Measurements from ENCODE around the gene TNNT1. TPM values are rescaled to one million over a fixed set of nuclear protein-coding genes. Genes with fewer than 3 reads are reported as not detected.
A peak's percentile ranks its signal among the peaks of the same experiment; 100 is the strongest.

The TNNT1 gene
- total RNA-seq, 2 donors from 2014 or later = 13.7 to 25.6 TPM

- intact Hi-C loops (cut with DNase I) = loop anchor here in 1 of 2 donors (10.0 kb wide), 1 partner anchor 267 kb away; no protein-coding TSS in a partner anchor
- ATAC-seq (no peak), DNase-seq (no peak)
Measured at GRCh38 chr19:55147545-55148251, 1.3 kb downstream of the TNNT1 start.

GRCh38 chr19:55146705-55147273 lies 2.2 kb downstream of the TNNT1 start:
- DNase-seq = no peak
- intact Hi-C loops (cut with DNase I) = loop anchor here in 1 of 2 donors (10.0 kb wide), 1 partner anchor 268 kb away; no protein-coding TSS in a partner anchor
- peak in 1 of 2 donors; percentile 56 for ATAC-seq

GRCh38 chr19:55146078-55146704 lies 2.8 kb downstream of the TNNT1 start:
- peak in 1 of 2 donors; percentile 10 for ATAC-seq
- DNase-seq = no peak
- intact Hi-C loops (cut with DNase I) = loop anchor here in 1 of 2 donors (10.0 kb wide), 1 partner anchor 269 kb away; no protein-coding TSS in a partner anchor

- no peak for ATAC-seq
- intact Hi-C loops (cut with DNase I) = loop anchor here in 1 of 2 donors (10.0 kb wide), 1 partner anchor 270 kb away; no protein-coding TSS in a partner anchor
- no peak for DNase-seq
Measured at GRCh38 chr19:55145232-55145631, 3.8 kb downstream of the TNNT1 start.

GRCh38 chr19:55141696-55142095 lies 7.3 kb downstream of the TNNT1 start:
- ATAC-seq (no peak), DNase-seq (no peak)
- intact Hi-C loops (cut with DNase I) = loop anchor here (2.0 to 10.0 kb wide), 2 partner anchors 273 to 277 kb away; no protein-coding TSS in a partner anchor

DNA sequence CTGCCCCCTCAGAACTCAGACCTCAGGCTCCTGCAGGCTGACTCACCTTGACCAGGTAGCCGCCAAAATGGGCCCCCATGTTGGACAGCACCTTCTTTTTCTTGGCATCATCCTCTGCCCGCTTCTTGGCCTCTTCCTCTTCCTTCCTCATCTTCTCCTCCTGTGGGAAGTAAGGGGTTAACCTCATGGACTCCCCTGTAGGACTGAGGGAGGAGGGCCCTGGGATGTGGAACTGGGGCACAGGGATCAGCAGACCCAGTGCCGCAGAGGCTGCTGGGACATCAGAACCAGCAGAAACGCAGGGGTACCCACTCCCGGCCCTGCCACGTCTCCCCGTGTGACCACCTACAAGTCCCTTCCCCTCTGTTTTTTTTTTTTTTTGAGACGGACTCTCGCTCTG lies 11.1 kb downstream of the TNNT1 start:
- ATAC-seq = no peak
- intact Hi-C loops (cut with DNase I) = no loop called here
- DNase-seq = no peak

- intact Hi-C loops (cut with DNase I) = no loop called here
- ATAC-seq (no peak), DNase-seq (no peak)
Measured at GRCh38 chr19:55136399-55137102, 12.5 kb downstream of the TNNT1 start.

GRCh38 chr19:55134736-55135135 lies 14.3 kb downstream of the TNNT1 start:
- no peak for ATAC-seq
- DNase-seq = no peak
- intact Hi-C loops (cut with DNase I) = no loop called here

DNA sequence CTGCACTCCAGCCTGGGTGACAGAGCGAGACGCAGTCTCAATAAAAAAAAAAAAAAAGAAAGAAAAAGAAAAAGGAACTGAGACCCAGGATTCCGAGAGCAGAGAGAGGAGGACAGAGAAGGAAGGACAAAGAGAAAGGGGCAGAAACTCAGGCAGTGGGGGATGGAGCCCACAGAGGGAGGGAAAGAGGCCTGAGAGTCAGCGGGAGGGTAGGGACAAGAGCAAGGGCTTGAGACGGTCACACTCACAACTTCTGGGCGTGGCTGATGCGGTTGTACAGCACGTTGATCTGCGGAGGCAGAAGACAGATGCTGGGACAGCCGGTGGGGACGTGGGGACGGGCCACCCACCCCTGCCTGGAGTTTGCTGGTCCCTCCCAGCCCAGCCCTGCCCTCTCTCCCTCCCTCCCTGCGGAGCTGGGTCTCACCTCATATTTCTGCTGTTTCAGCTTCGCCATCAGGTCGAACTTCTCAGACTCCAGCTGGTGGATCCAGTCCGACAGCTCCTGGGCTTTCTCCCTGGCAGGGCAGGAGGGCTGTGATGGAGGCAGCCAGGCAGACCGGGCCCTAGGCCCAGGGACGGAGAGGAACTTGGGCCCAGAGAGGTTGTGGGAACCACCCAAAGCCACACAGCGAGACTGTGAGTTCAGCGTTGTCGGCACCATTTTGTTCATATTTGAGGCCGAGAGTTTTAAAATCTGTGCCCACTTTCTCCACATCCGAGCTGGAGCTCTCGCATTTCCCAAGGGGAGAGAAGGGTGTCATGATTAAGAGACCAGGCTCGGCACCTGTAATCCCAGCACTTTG lies 15.2 kb downstream of the TNNT1 start:
- intact Hi-C loops (cut with DNase I) = no loop called here
- DNase-seq (no peak), ATAC-seq (no peak)

GRCh38 chr19:55132453-55133129 lies 16.4 kb downstream of the TNNT1 start:
- ATAC-seq (no peak), DNase-seq (no peak)
- intact Hi-C loops (cut with DNase I) = no loop called here

DNA sequence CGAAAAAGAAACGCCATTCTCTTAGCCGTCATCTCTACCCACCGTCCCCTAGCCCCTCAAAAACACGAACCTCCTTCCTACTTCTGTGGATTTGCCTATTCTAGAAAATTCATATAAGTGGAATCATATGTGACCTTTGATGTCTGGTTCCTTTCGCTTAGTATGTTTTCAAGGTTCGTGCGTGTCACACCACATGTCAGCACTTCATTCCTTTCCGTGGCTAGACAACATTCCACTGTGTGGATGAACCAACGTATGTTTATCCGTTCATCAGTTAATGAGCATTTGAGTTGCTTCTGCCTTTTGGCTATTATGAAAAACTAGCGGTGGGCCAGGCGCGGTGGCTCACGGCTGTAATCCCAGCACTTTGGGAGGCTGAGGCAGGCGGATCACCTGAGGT lies 17.6 kb downstream of the TNNT1 start:
- intact Hi-C loops (cut with DNase I) = no loop called here
- ATAC-seq = no peak
- no peak for DNase-seq

DNA sequence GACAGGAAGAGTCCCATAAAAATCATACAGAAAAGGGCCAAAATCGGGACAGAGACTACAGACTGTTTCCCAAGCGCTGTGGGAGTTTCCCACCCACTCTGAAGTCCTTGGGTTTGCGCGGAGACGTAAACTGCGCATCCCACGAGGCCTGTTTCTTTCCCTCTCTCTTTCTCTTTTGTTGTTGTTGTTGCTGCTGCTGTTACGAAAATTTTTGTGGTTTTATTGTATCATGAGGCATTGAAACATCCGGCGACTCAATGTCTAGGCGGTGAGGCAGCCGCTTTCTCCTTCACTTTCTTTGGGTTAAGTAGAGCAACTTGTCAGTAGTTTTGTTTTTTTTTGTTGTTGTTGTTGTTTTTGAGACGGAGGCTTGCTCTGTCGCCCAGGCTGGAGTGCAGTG lies 30.0 kb downstream of the TNNT1 start:
- DNase-seq (no peak), ATAC-seq (no peak)
- intact Hi-C loops (cut with DNase I) = no loop called here

- intact Hi-C loops (cut with DNase I) = no loop called here
- ATAC-seq = peak; percentile 40 to 41
- peak; percentile 73 for DNase-seq
Measured at GRCh38 chr19:55118401-55118991, 30.5 kb downstream of the TNNT1 start.

GRCh38 chr19:55117663-55118391 lies 31.2 kb downstream of the TNNT1 start:
- DNase-seq (peak; percentile 100), ATAC-seq (peak; percentile 89 to 94)
- intact Hi-C loops (cut with DNase I) = no loop called here

GRCh38 chr19:55116859-55117662 lies 31.9 kb downstream of the TNNT1 start, which contains the start of gene PPP1R12C:
PPP1R12C (minus strand) TSS chr19:55117637; CDS start chr19:55117543, 94 bp downstream.
- DNase-seq (no peak), ATAC-seq (no peak)
- intact Hi-C loops (cut with DNase I) = no loop called here

DNA sequence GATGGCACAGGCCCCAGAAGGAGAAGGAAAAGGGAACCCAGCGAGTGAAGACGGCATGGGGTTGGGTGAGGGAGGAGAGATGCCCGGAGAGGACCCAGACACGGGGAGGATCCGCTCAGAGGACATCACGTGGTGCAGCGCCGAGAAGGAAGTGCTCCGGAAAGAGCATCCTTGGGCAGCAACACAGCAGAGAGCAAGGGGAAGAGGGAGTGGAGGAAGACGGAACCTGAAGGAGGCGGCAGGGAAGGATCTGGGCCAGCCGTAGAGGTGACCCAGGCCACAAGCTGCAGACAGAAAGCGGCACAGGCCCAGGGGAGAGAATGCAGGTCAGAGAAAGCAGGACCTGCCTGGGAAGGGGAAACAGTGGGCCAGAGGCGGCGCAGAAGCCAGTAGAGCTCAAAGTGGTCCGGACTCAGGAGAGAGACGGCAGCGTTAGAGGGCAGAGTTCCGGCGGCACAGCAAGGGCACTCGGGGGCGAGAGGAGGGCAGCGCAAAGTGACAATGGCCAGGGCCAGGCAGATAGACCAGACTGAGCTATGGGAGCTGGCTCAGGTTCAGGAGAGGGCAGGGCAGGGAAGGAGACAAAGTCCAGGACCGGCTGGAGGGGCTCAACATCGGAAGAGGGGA lies 32.7 kb downstream of the TNNT1 start:
- DNase-seq (peak; percentile 81), ATAC-seq (peak; percentile 24 to 55)
- intact Hi-C loops (cut with DNase I) = no loop called here
